ENCODE data around the gene SDCCAG8. TPM values are rescaled to one million over a fixed set of nuclear protein-coding genes. Genes with fewer than 3 reads are reported as not detected.

The SDCCAG8 gene
- total RNA-seq, 4 donors from 2014 or later, result 24.5 to 52.7 (median 31.7) TPM

- Histone ChIP-seq H3K4me3 (no peak overlapping the region), H3K4me1 (no peaks in the 10 kb centered on the region), H3K27ac (replicated peaks in 1 of 4) (no peak overlapping the region), H3K36me3 (peaks cover 0 to 7% (median 3%) of the 10 kb centered on the region in 4 donors), H3K9me3 (no peaks in the 10 kb centered on the region), H3K27me3 (no peaks in the 10 kb centered on the region)
- TF ChIP-seq CTCF (IDR thresholded peaks at IDR 0.05) (no peak), EP300 (IDR thresholded peaks at IDR 0.05) (no peak), POLR2A (IDR thresholded peaks at IDR 0.05; ENCODE audit: low read depth) (no peak), POLR2AphosphoS5 (IDR thresholded peaks at IDR 0.05) (no peak)
- no peak for DNase-seq (ENCODE audit: extremely low spot score)
- intact Hi-C loops (cut with DNase I), result no loop called here
- WGBS, result 85% methylated on average over 8 of the region's 8 CpGs
Observed at GRCh38 chr1:243390162-243390791, 134.4 kb downstream of the SDCCAG8 start.

GRCh38 chr1:243391355-243391754 lies 135.5 kb downstream of the SDCCAG8 start:
- intact Hi-C loops (cut with DNase I), result no loop called here
- no peak for DNase-seq (ENCODE audit: extremely low spot score)
- 100% methylated on average over 1 of the region's 1 CpG for WGBS

GRCh38 chr1:243393096-243393495 lies 137.3 kb downstream of the SDCCAG8 start:
- intact Hi-C loops (cut with DNase I), result no loop called here
- TF ChIP-seq EP300 (IDR thresholded peaks at IDR 0.05) (no peak), CTCF (IDR thresholded peaks at IDR 0.05) (no peak), POLR2A (IDR thresholded peaks at IDR 0.05; ENCODE audit: low read depth) (no peak), POLR2AphosphoS5 (IDR thresholded peaks at IDR 0.05) (no peak)
- Histone ChIP-seq H3K27me3 (no peaks in the 10 kb centered on the region), H3K36me3 (peaks cover 0 to 7% (median 4%) of the 10 kb centered on the region in 4 donors), H3K9me3 (no peaks in the 10 kb centered on the region), H3K4me3 (no peak overlapping the region), H3K27ac (replicated peaks in 1 of 4) (no peak overlapping the region), H3K4me1 (no peaks in the 10 kb centered on the region)
- DNase-seq (ENCODE audit: extremely low spot score), result no peak
- 91% methylated on average over 4 of the region's 4 CpGs for WGBS

More at GRCh38 chr1:243391355-243391754, 135.5 kb downstream of the SDCCAG8 start:
- H3K36me3 ChIP-seq, result peaks cover 0 to 7% (median 2%) of the 10 kb centered on the region in 4 donors
- H3K27me3 ChIP-seq, result no peaks in the 10 kb centered on the region
- H3K9me3 ChIP-seq, result no peaks in the 10 kb centered on the region
- TF ChIP-seq CTCF (IDR thresholded peaks at IDR 0.05), result no peak
- TF ChIP-seq POLR2A (IDR thresholded peaks at IDR 0.05; ENCODE audit: low read depth), result no peak
- no peak for TF ChIP-seq POLR2AphosphoS5 (IDR thresholded peaks at IDR 0.05)
- TF ChIP-seq EP300 (IDR thresholded peaks at IDR 0.05), result no peak
- H3K4me1 ChIP-seq, result no peaks in the 10 kb centered on the region
- H3K4me3 ChIP-seq, result no peak overlapping the region
- H3K27ac ChIP-seq (replicated peaks in 1 of 4), result no peak overlapping the region

- no peaks in the 10 kb centered on the region for H3K27me3 ChIP-seq
- H3K9me3 ChIP-seq, result no peaks in the 10 kb centered on the region
- intact Hi-C loops (cut with DNase I), result no loop called here
- WGBS, result 83% methylated on average over 4 of the region's 4 CpGs
- TF ChIP-seq POLR2A (IDR thresholded peaks at IDR 0.05; ENCODE audit: low read depth), result no peak
- no peak for TF ChIP-seq POLR2AphosphoS5 (IDR thresholded peaks at IDR 0.05)
- no peak for TF ChIP-seq EP300 (IDR thresholded peaks at IDR 0.05)
- no peak for TF ChIP-seq CTCF (IDR thresholded peaks at IDR 0.05)
- H3K27ac ChIP-seq (replicated peaks in 1 of 4), result no peak overlapping the region
- DNase-seq (ENCODE audit: extremely low spot score), result no peak
- H3K4me3 ChIP-seq, result no peak overlapping the region
- no peaks in the 10 kb centered on the region for H3K4me1 ChIP-seq
- H3K36me3 ChIP-seq, result peaks cover 0 to 7% (median 4%) of the 10 kb centered on the region in 4 donors
Observed at GRCh38 chr1:243394066-243394465, 138.2 kb downstream of the SDCCAG8 start.

Data from esophagus muscularis mucosa (tissue), 4 donors.